ENCODE measurements around the gene PTCH2. TPM values are rescaled to one million over a fixed set of nuclear protein-coding genes. Genes with fewer than 3 reads are reported as not detected.
A peak's percentile ranks its signal among the peaks of the same experiment; 100 is the strongest.

PTCH2 gene
- total RNA-seq, 1 donor from 2014 or later = 3.4 TPM

DNA sequence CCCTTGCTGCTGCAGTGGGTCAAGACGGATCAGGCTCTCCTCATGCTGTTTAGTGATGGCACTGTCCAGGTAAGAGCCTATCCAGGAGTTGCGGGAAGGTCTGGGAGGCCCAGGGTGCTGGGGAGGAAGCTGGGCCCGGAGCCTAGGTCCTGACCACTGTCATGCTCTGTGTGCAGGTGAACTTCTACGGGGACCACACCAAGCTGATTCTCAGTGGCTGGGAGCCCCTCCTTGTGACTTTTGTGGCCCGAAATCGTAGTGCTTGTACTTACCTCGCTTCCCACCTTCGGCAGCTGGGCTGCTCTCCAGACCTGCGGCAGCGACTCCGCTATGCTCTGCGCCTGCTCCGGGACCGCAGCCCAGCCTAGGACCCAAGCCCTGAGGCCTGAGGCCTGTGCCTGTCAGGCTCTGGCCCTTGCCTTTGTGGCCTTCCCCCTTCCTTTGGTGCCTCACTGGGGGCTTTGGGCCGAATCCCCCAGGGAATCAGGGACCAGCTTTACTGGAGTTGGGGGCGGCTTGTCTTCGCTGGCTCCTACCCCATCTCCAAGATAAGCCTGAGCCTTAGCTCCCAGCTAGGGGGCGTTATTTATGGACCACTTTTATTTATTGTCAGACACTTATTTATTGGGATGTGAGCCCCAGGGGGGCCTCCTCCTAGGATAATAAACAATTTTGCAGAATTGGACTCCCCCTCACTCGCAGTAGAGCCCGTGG is 37.6 kb downstream of the PTCH2 start:
- Mint-ChIP-seq H3K36me3 (peaks cover 19% of the 10 kb centered on the region), H3K4me3 (peak overlapping the region; percentile 20), H3K27me3 (no peaks in the 10 kb centered on the region), H3K9me3 (no peaks in the 10 kb centered on the region), H3K27ac (peak overlapping the region; percentile 62), H3K4me1 (ENCODE audit: unreplicated experiment) (peaks cover 29% of the 10 kb centered on the region)
- no peak for DNase-seq (ENCODE audit: extremely low spot score, unreplicated experiment)
- TF ChIP-seq, protein P1, sequence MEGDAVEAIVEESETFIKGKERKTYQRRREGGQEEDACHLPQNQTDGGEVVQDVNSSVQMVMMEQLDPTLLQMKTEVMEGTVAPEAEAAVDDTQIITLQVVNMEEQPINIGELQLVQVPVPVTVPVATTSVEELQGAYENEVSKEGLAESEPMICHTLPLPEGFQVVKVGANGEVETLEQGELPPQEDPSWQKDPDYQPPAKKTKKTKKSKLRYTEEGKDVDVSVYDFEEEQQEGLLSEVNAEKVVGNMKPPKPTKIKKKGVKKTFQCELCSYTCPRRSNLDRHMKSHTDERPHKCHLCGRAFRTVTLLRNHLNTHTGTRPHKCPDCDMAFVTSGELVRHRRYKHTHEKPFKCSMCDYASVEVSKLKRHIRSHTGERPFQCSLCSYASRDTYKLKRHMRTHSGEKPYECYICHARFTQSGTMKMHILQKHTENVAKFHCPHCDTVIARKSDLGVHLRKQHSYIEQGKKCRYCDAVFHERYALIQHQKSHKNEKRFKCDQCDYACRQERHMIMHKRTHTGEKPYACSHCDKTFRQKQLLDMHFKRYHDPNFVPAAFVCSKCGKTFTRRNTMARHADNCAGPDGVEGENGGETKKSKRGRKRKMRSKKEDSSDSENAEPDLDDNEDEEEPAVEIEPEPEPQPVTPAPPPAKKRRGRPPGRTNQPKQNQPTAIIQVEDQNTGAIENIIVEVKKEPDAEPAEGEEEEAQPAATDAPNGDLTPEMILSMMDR (conservative IDR thresholded peaks at IDR 0.05) = no peak

DNA sequence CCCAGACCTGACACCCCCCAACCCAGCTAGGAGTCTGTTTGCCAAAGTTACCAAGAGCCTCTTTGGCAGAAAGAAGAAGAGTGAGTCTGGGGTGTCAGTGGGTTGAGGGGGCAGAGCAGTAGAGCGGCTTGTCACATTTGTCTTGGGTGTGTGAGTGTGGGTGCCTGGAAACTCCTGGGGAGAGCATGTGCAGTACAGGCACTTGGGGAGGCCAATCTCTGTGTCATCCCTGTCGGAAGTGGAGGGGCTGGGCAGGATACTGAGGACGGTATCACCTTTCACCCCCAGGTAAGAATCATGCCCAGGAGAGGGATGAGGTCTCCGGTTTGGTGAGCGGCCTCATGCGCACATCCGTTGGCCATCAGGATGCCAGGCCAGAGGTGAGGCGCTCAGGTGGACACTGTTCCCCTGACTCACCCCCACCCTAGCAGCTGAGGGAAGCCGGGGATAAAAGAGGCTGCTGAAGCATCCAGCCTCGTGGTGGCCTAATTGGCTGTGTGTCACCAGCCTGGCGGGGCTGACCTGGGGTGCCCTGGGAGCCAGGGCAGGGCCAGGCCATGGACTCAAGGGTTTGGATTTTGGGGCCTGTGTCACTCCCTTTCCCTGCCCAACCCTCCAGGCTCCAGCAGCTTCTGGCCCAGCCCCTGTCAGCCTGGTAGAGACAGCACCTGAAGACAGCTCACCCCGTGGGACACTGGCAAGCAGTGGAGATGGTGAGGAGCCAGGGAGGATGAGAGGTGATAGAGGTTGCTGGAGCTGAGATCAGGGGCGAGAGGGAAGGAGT is 39.5 kb downstream of the PTCH2 start:
- H3K36me3 Mint-ChIP-seq = peaks cover 19% of the 10 kb centered on the region
- TF ChIP-seq, protein P1 (conservative IDR thresholded peaks at IDR 0.05) = no peak
- H3K4me1 Mint-ChIP-seq (ENCODE audit: unreplicated experiment) = peaks cover 24% of the 10 kb centered on the region
- no peaks in the 10 kb centered on the region for H3K27me3 Mint-ChIP-seq
- no peaks in the 10 kb centered on the region for H3K9me3 Mint-ChIP-seq
- no peak for DNase-seq (ENCODE audit: extremely low spot score, unreplicated experiment)
- peak overlapping the region; percentile 57 for H3K4me3 Mint-ChIP-seq
- H3K27ac Mint-ChIP-seq = peak overlapping the region; percentile 43

DNA sequence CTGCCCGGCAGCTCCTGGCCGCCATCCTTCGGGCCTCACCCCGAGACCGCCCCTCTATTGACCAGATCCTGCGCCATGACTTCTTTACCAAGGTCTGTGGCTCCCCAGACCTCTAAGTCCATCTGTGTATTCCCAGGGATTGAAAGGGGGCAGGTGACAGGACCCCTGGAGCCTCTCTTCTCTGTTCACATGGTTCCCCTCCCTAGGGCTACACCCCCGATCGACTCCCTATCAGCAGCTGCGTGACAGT is 40.1 kb downstream of the PTCH2 start:
- H3K27me3 Mint-ChIP-seq = no peaks in the 10 kb centered on the region
- H3K27ac Mint-ChIP-seq = peak overlapping the region; percentile 43
- H3K4me1 Mint-ChIP-seq (ENCODE audit: unreplicated experiment) = peaks cover 26% of the 10 kb centered on the region
- H3K36me3 Mint-ChIP-seq = peaks cover 19% of the 10 kb centered on the region
- peak overlapping the region; percentile 57 for H3K4me3 Mint-ChIP-seq
- TF ChIP-seq, protein P1 (conservative IDR thresholded peaks at IDR 0.05) = no peak
- DNase-seq (ENCODE audit: extremely low spot score, unreplicated experiment) = no peak
- H3K9me3 Mint-ChIP-seq = no peaks in the 10 kb centered on the region

DNA sequence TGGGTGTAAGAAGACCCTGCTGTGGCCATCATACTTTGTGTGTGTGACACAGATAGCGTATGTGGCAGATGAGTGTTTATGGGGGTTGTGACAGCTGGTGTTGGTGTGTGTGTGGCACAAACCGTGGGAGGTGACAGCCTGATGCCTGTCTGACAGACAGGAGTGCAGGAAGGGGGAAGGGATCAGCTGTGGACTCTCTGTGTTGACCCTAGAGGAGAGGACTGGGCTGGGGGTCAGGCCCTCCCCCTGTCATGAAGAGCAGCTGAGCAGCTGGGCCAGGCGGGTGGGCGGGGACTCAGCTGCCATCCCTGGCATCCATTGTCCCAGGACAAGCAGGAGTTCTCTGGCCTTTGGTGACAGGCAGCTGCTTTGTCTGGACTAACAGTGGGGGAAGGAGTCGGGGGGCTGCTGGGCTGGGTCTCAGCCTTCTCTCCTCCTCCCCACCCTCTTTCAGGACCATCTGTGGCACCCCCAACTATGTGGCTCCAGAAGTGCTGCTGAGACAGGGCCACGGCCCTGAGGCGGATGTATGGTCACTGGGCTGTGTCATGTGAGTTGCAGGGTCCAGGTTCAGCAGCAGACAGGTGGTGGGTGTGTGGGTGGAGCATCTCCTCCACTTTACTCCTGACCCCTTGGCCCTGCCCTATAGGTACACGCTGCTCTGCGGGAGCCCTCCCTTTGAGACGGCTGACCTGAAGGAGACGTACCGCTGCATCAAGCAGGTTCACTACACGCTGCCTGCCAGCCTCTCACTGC is 40.6 kb downstream of the PTCH2 start:
- no peaks in the 10 kb centered on the region for H3K9me3 Mint-ChIP-seq
- peaks cover 21% of the 10 kb centered on the region for H3K4me1 Mint-ChIP-seq (ENCODE audit: unreplicated experiment)
- peak overlapping the region; percentile 91 for H3K4me3 Mint-ChIP-seq
- no peak for DNase-seq (ENCODE audit: extremely low spot score, unreplicated experiment)
- no peaks in the 10 kb centered on the region for H3K27me3 Mint-ChIP-seq
- peak overlapping the region; percentile 69 for H3K27ac Mint-ChIP-seq
- TF ChIP-seq, protein P1 (conservative IDR thresholded peaks at IDR 0.05) = no peak
- peaks cover 19% of the 10 kb centered on the region for H3K36me3 Mint-ChIP-seq

DNA sequence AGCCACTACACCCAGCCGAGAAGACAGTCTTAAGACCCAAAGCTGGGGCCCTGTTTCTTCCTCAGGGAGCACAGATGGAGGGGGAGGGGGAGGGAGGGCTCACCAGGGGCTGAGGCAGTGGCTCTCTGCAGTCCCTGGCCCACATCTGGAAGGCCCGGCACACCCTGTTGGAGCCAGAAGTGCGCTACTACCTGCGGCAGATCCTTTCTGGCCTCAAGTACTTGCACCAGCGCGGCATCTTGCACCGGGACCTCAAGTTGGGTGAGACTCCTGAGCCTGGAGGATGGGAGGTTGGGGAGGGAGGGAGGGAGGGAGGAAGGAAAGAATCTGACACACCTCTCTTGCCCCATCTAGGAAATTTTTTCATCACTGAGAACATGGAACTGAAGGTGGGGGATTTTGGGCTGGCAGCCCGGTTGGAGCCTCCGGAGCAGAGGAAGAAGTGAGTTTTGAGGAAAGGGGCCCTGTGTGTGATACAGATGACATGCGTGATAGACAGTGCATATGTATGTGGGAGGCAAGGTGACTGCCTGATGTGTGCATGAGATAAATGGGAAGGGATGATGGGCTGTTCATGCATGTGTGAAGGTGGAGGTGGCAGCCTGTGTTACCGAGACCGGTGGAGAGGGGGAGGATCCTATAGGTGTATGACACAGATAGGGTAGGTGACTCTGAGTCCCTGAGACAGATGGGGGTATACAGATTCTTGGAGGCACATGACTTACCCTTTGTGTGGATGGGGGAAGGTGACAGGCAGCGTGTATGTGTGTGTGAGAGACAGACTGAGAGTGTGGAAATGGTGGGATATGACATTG is 41.4 kb downstream of the PTCH2 start:
- TF ChIP-seq, protein P1 (conservative IDR thresholded peaks at IDR 0.05) = no peak
- Mint-ChIP-seq H3K36me3 (peaks cover 15% of the 10 kb centered on the region), H3K4me3 (peak overlapping the region; percentile 91), H3K4me1 (ENCODE audit: unreplicated experiment) (peaks cover 15% of the 10 kb centered on the region), H3K9me3 (no peaks in the 10 kb centered on the region), H3K27ac (peak overlapping the region; percentile 69), H3K27me3 (no peaks in the 10 kb centered on the region)
- no peak for DNase-seq (ENCODE audit: extremely low spot score, unreplicated experiment)

Data from type B pancreatic cell (in vitro differentiated cells).